ENCODE measurements around the gene PRR19.

The PRR19 gene

GRCh38 chr19:42293948-42294347 lies 8.0 kb upstream of the PRR19 start:
- no peak for TF ChIP-seq CTCF (IDR thresholded peaks at IDR 0.05; ENCODE audit: insufficient read depth, missing control alignments)
- FAIRE-seq, result no peak
- no peak for DNase-seq (ENCODE audit: insufficient read length, low spot score)

- FAIRE-seq (no peak), DNase-seq (ENCODE audit: insufficient read length, low spot score) (no peak)
- no peak for TF ChIP-seq CTCF (IDR thresholded peaks at IDR 0.05; ENCODE audit: insufficient read depth, missing control alignments)
Measured at GRCh38 chr19:42294471-42295137, 7.3 kb upstream of the PRR19 start.

- no peak for TF ChIP-seq CTCF (IDR thresholded peaks at IDR 0.05; ENCODE audit: insufficient read depth, missing control alignments)
- DNase-seq (ENCODE audit: insufficient read length, low spot score), result no peak
- no peak for FAIRE-seq
Measured at GRCh38 chr19:42295342-42295741, 6.6 kb upstream of the PRR19 start.

- DNase-seq (ENCODE audit: insufficient read length, low spot score) (peak; percentile 80), FAIRE-seq (no peak)
- peak; percentile 73 for TF ChIP-seq CTCF (IDR thresholded peaks at IDR 0.05; ENCODE audit: insufficient read depth, missing control alignments)
Measured at GRCh38 chr19:42295831-42296525, 6.0 kb upstream of the PRR19 start.

- DNase-seq (ENCODE audit: insufficient read length, low spot score) (no peak), FAIRE-seq (no peak)
- TF ChIP-seq CTCF (IDR thresholded peaks at IDR 0.05; ENCODE audit: insufficient read depth, missing control alignments), result no peak
Measured at GRCh38 chr19:42297039-42297438, 4.9 kb upstream of the PRR19 start.

- DNase-seq (ENCODE audit: insufficient read length, low spot score), result no peak
- FAIRE-seq, result no peak
- TF ChIP-seq CTCF (IDR thresholded peaks at IDR 0.05; ENCODE audit: insufficient read depth, missing control alignments), result no peak
Measured at GRCh38 chr19:42303101-42303464, 1.2 kb downstream of the PRR19 start.

GRCh38 chr19:42303876-42304275 lies 1.9 kb downstream of the PRR19 start:
- DNase-seq (ENCODE audit: insufficient read length, low spot score) (no peak), FAIRE-seq (no peak)
- no peak for TF ChIP-seq CTCF (IDR thresholded peaks at IDR 0.05; ENCODE audit: insufficient read depth, missing control alignments)

All from D721Med (cell line).